HEK293 (cell line): ENCODE measurements around the gene UBA1.

Experiments used
- CTCF ChIP-seq: fragments of 450-650 bp; formaldehyde crosslinking; IDR thresholded peaks from 2 replicates; pipeline ENCODE4 v1.5.1; 2016; ENCODE audit warnings: missing biosample characterization, missing genetic modification characterization
- GLIS2 ChIP-seq: fragments of 450-650 bp; formaldehyde crosslinking; IDR thresholded peaks from 2 replicates; pipeline ENCODE4 v1.5.1; 2016; ENCODE audit warnings: missing biosample characterization, missing genetic modification characterization
- HIC1 ChIP-seq: fragments of 450-650 bp; formaldehyde crosslinking; IDR thresholded peaks from 2 replicates; pipeline ENCODE4 v1.5.1; 2016; ENCODE audit warnings: missing biosample characterization, missing genetic modification characterization
- KLF1 ChIP-seq: fragments of 450-650 bp; formaldehyde crosslinking; IDR thresholded peaks from 2 replicates; pipeline ENCODE4 v1.5.1; 2016; ENCODE audit warnings: missing biosample characterization, missing genetic modification characterization
- KLF17 ChIP-seq: fragments of 450-650 bp; formaldehyde crosslinking; IDR thresholded peaks from 2 replicates; pipeline ENCODE4 v1.5.1; 2016; ENCODE audit warnings: missing biosample characterization, missing genetic modification characterization
- KLF8 ChIP-seq: fragments of 450-650 bp; formaldehyde crosslinking; IDR thresholded peaks from 2 replicates; pipeline ENCODE4 v1.5.1; 2016; ENCODE audit warnings: missing biosample characterization, missing genetic modification characterization
- PBX3 ChIP-seq: sonication (generic); formaldehyde crosslinking; IDR thresholded peaks from 2 replicates; pipeline ENCODE4 v1.8.1; 2022; ENCODE audit warnings: mild to moderate bottlenecking, moderate library complexity, missing genetic modification reagents
- REPIN1 ChIP-seq: fragments of 450-650 bp; formaldehyde crosslinking; IDR thresholded peaks from 2 replicates; pipeline ENCODE4 v1.5.1; 2017; ENCODE audit warnings: missing biosample characterization, missing genetic modification characterization, low read depth
- REST ChIP-seq: fragments of 450-650 bp; formaldehyde crosslinking; IDR thresholded peaks from 2 replicates; pipeline ENCODE4 v1.5.1; 2016; ENCODE audit warnings: missing biosample characterization, missing genetic modification characterization
- SP3 ChIP-seq: fragments of 450-650 bp; formaldehyde crosslinking; IDR thresholded peaks from 2 replicates; pipeline ENCODE4 v1.5.1; 2016; ENCODE audit warnings: missing biosample characterization, missing genetic modification characterization
- ZBTB17 ChIP-seq: fragments of 450-650 bp; formaldehyde crosslinking; IDR thresholded peaks from 2 replicates; pipeline ENCODE4 v1.5.1; 2016; ENCODE audit warnings: missing biosample characterization, missing genetic modification characterization
- ZIC2 ChIP-seq: fragments of 450-650 bp; formaldehyde crosslinking; IDR thresholded peaks from 2 replicates; pipeline ENCODE4 v1.5.1; 2016; ENCODE audit warnings: missing biosample characterization, missing genetic modification characterization
- ZNF10 ChIP-seq: fragments of 450-650 bp; formaldehyde crosslinking; IDR thresholded peaks from 2 replicates; pipeline ENCODE4 v1.5.1; 2017; ENCODE audit warnings: missing biosample characterization, missing genetic modification characterization
- ZNF132 ChIP-seq: fragments of 450-650 bp; formaldehyde crosslinking; IDR thresholded peaks from 2 replicates; pipeline ENCODE4 v1.5.1; 2017; ENCODE audit warnings: missing biosample characterization, missing genetic modification characterization, borderline replicate concordance
- ZNF146 ChIP-seq: fragments of 450-650 bp; formaldehyde crosslinking; IDR thresholded peaks from 2 replicates; pipeline ENCODE4 v1.5.1; 2016; ENCODE audit warnings: missing biosample characterization, missing genetic modification characterization
- ZNF155 ChIP-seq: fragments of 450-650 bp; formaldehyde crosslinking; IDR thresholded peaks from 2 replicates; pipeline ENCODE4 v1.5.1; 2016; ENCODE audit warnings: missing biosample characterization, missing genetic modification characterization
- ZNF239 ChIP-seq: fragments of 450-650 bp; formaldehyde crosslinking; IDR thresholded peaks from 2 replicates; pipeline ENCODE4 v1.5.1; 2016; ENCODE audit warnings: missing biosample characterization, missing genetic modification characterization
- ZNF280D ChIP-seq: fragments of 450-650 bp; formaldehyde crosslinking; IDR thresholded peaks from 2 replicates; pipeline ENCODE4 v1.5.1; 2016; ENCODE audit warnings: missing biosample characterization, missing genetic modification characterization
- ZNF37A ChIP-seq: fragments of 450-650 bp; IDR thresholded peaks from 2 replicates; pipeline ENCODE4 v1.5.1; 2018; ENCODE audit warnings: missing biosample characterization, missing genetic modification characterization
- ZNF580 ChIP-seq: fragments of 450-650 bp; formaldehyde crosslinking; IDR thresholded peaks from 2 replicates; pipeline ENCODE4 v1.5.1; 2016; ENCODE audit warnings: missing biosample characterization, missing genetic modification characterization
- ZNF610 ChIP-seq: fragments of 450-650 bp; formaldehyde crosslinking; IDR thresholded peaks from 2 replicates; pipeline ENCODE4 v1.5.1; 2016; ENCODE audit warnings: missing biosample characterization, missing genetic modification characterization, borderline replicate concordance
- ZNF768 ChIP-seq: fragments of 450-650 bp; formaldehyde crosslinking; IDR thresholded peaks from 2 replicates; pipeline ENCODE4 v1.5.1; 2018; ENCODE audit warnings: missing biosample characterization, mild to moderate bottlenecking, missing genetic modification characterization
- ZNF792 ChIP-seq: fragments of 450-650 bp; formaldehyde crosslinking; IDR thresholded peaks from 2 replicates; pipeline ENCODE4 v1.5.1; 2016; ENCODE audit warnings: missing biosample characterization, missing genetic modification characterization
- ZSCAN18 ChIP-seq: fragments of 450-650 bp; formaldehyde crosslinking; IDR thresholded peaks from 2 replicates; pipeline ENCODE4 v1.5.1; 2016; ENCODE audit warnings: missing biosample characterization, missing genetic modification characterization
- ZXDB ChIP-seq: fragments of 450-650 bp; formaldehyde crosslinking; IDR thresholded peaks from 2 replicates; pipeline ENCODE4 v1.5.1; 2016; ENCODE audit warnings: missing biosample characterization, missing genetic modification characterization

UBA1 gene

GRCh38 chrX:47144626-47145394 is 48.8 kb upstream of the UBA1 start, which contains the start of the genes NDUFB11 and RBM10 (continued):
- TF ChIP-seq REST (tag by site-specific recombination): 0 out of 2 replicates have a peak, but pooled peaks have one; percentile 43
- TF ChIP-seq KLF8 (tag by site-specific recombination): peak; percentile 43; the same call in 1 of the 2 replicates
- no peak for TF ChIP-seq ZIC2 (tag by site-specific recombination)
- peak; percentile 75 for TF ChIP-seq SP3 (tag by site-specific recombination)
- no peak for TF ChIP-seq ZNF610 (tag by site-specific recombination)
- TF ChIP-seq ZNF580: no peak
- no peak for TF ChIP-seq ZNF10 (tag by site-specific recombination)
- no peak for TF ChIP-seq HIC1 (tag by site-specific recombination)
- TF ChIP-seq ZNF155: no peak
- no peak for TF ChIP-seq ZNF239 (tag by site-specific recombination)
- peak; percentile 93 for TF ChIP-seq ZBTB17 (tag by site-specific recombination)
- TF ChIP-seq CTCF (tag by site-specific recombination): peak; percentile 88
- no peak for TF ChIP-seq ZNF768
- no peak for TF ChIP-seq ZNF37A (tag by site-specific recombination)
- peak; percentile 29; the same call in 1 of the 2 replicates for TF ChIP-seq KLF17 (tag by site-specific recombination)
- no peak for TF ChIP-seq ZNF792 (tag by site-specific recombination)
- no peak for TF ChIP-seq ZSCAN18 (tag by site-specific recombination)
- TF ChIP-seq REPIN1: no peak
- TF ChIP-seq KLF1: no peak
- TF ChIP-seq GLIS2: peak; percentile 91
- no peak; the same call in 1 of the 2 replicates for TF ChIP-seq ZNF280D (tag by site-specific recombination)
- TF ChIP-seq ZNF132 (tag by site-specific recombination): no peak
- TF ChIP-seq PBX3: no peak
- no peak for TF ChIP-seq ZNF146 (tag by site-specific recombination)
- peak; percentile 29 for TF ChIP-seq ZXDB (tag by site-specific recombination)
